ENCODE measurements around the gene ZNF239. TPM values are rescaled to one million over a fixed set of nuclear protein-coding genes. Genes with fewer than 3 reads are reported as not detected.

ZNF239 gene
- total RNA-seq, 1 experiment from 2014 or later, result 7.7 TPM

DNA sequence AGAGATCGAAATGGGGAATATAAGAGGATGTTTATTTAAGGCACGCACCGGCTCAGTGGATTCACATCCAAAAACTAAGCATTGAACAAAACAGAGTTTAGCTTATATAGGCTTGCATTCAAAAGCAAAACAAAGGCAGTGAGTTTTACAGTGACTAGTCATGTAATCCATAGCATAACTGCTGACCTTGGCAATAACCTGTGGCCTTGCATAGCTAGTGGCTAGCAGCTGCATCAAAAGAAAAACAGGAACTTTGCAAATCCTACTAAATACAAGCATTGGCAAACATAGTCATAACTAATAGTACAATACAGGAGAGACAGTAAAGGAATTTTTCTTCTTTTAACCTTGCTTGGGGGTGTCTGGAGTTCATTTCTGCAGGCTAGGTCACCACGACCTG lies 22.1 kb upstream of the ZNF239 start:
- ATAC-seq (no peak), DNase-seq (ENCODE audit: low spot score) (no peak)
- Mint-ChIP-seq H3K27ac (no peak overlapping the region), H3K4me3 (no peak overlapping the region), H3K4me1 (no peaks in the 10 kb centered on the region), H3K36me3 (peaks cover 19% of the 10 kb centered on the region), H3K27me3 (ENCODE audit: low read depth) (peaks cover 33% of the 10 kb centered on the region), H3K9me3 (peaks cover 48% of the 10 kb centered on the region)
- ChIA-PET POLR2A (no interaction called here), CTCF (no interaction called here)
- TF ChIP-seq NR2C2 (CRISPR knock-in tag; IDR thresholded peaks at IDR 0.05), result no peak
- TF ChIP-seq JAZF1 (CRISPR knock-in tag; IDR thresholded peaks at IDR 0.05), result no peak
- TF ChIP-seq ESRRA (CRISPR knock-in tag; IDR thresholded peaks at IDR 0.05; ENCODE audit: borderline replicate concordance), result no peak
- TF ChIP-seq, protein P1, sequence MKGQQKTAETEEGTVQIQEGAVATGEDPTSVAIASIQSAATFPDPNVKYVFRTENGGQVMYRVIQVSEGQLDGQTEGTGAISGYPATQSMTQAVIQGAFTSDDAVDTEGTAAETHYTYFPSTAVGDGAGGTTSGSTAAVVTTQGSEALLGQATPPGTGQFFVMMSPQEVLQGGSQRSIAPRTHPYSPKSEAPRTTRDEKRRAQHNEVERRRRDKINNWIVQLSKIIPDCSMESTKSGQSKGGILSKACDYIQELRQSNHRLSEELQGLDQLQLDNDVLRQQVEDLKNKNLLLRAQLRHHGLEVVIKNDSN (CRISPR knock-in tag; IDR thresholded peaks at IDR 0.05), result no peak
- no peak for TF ChIP-seq ZNF232 (CRISPR knock-in tag; IDR thresholded peaks at IDR 0.05)
- TF ChIP-seq, protein P2, sequence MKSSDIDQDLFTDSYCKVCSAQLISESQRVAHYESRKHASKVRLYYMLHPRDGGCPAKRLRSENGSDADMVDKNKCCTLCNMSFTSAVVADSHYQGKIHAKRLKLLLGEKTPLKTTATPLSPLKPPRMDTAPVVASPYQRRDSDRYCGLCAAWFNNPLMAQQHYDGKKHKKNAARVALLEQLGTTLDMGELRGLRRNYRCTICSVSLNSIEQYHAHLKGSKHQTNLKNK (CRISPR knock-in tag; IDR thresholded peaks at IDR 0.05), result no peak
- TF ChIP-seq ZNF317 (CRISPR knock-in tag; IDR thresholded peaks at IDR 0.05; ENCODE audit: borderline replicate concordance, low read depth), result no peak
- TF ChIP-seq KAT7 (CRISPR knock-in tag; IDR thresholded peaks at IDR 0.05; ENCODE audit: borderline replicate concordance), result no peak
- TF ChIP-seq ZNF671 (CRISPR knock-in tag; IDR thresholded peaks at IDR 0.05), result no peak
- TF ChIP-seq, protein P3, sequence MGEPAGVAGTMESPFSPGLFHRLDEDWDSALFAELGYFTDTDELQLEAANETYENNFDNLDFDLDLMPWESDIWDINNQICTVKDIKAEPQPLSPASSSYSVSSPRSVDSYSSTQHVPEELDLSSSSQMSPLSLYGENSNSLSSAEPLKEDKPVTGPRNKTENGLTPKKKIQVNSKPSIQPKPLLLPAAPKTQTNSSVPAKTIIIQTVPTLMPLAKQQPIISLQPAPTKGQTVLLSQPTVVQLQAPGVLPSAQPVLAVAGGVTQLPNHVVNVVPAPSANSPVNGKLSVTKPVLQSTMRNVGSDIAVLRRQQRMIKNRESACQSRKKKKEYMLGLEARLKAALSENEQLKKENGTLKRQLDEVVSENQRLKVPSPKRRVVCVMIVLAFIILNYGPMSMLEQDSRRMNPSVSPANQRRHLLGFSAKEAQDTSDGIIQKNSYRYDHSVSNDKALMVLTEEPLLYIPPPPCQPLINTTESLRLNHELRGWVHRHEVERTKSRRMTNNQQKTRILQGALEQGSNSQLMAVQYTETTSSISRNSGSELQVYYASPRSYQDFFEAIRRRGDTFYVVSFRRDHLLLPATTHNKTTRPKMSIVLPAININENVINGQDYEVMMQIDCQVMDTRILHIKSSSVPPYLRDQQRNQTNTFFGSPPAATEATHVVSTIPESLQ (CRISPR knock-in tag; IDR thresholded peaks at IDR 0.05), result no peak
- TF ChIP-seq RELA (CRISPR knock-in tag; IDR thresholded peaks at IDR 0.05; ENCODE audit: borderline replicate concordance), result no peak
- no peak for TF ChIP-seq CREB1 (CRISPR knock-in tag; IDR thresholded peaks at IDR 0.05)
- TF ChIP-seq SMAD4 (CRISPR knock-in tag; IDR thresholded peaks at IDR 0.05), result no peak
- no peak for TF ChIP-seq CREM (CRISPR knock-in tag; IDR thresholded peaks at IDR 0.05)

DNA sequence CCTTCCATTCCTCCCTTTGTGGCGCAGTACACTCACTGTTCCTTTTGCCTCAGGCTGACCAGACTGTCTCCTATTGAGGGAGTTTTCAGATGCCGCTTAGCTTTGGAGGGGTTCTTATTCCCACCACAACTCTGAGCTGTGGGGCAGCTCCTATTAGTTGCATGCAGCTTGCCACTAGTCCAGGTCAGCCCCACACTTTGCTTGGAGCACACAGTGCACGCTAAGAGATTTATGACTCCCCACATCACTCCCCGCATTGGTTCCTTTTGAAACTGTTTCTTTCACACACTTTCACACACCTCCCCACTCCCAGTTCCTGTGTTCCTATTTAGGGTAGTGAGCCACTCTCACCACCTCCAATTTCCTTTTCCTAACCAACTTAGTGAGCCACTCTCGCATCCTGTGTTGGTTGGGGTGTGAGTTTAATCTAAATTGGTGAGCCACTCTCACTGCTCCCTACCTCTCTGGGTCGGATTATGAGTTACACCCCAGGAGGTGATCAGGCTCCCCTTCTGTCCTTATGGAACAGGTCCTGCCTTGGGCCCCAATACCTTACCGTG lies 21.4 kb upstream of the ZNF239 start:
- peaks cover 27% of the 10 kb centered on the region for H3K27me3 Mint-ChIP-seq (ENCODE audit: low read depth)
- DNase-seq (ENCODE audit: low spot score) (no peak), ATAC-seq (no peak)
- peaks cover 17% of the 10 kb centered on the region for H3K36me3 Mint-ChIP-seq
- H3K4me1 Mint-ChIP-seq, result no peaks in the 10 kb centered on the region
- H3K27ac Mint-ChIP-seq, result no peak overlapping the region
- H3K9me3 Mint-ChIP-seq, result peaks cover 46% of the 10 kb centered on the region
- ChIA-PET CTCF (no interaction called here), POLR2A (no interaction called here)
- no peak overlapping the region for H3K4me3 Mint-ChIP-seq
- TF ChIP-seq RELA (CRISPR knock-in tag; IDR thresholded peaks at IDR 0.05; ENCODE audit: borderline replicate concordance) (no peak), CREM (CRISPR knock-in tag; IDR thresholded peaks at IDR 0.05) (no peak), ZNF423 (CRISPR knock-in tag; IDR thresholded peaks at IDR 0.05) (no peak), TCF7 (CRISPR knock-in tag; IDR thresholded peaks at IDR 0.05; ENCODE audit: low read depth) (no peak), MYBL2 (CRISPR knock-in tag; IDR thresholded peaks at IDR 0.05) (no peak), ZNF671 (CRISPR knock-in tag; IDR thresholded peaks at IDR 0.05) (no peak), SOX15 (CRISPR knock-in tag; IDR thresholded peaks at IDR 0.05) (no peak), ZNF219 (CRISPR knock-in tag; IDR thresholded peaks at IDR 0.05; ENCODE audit: borderline replicate concordance) (no peak)
- TF ChIP-seq, protein P4, sequence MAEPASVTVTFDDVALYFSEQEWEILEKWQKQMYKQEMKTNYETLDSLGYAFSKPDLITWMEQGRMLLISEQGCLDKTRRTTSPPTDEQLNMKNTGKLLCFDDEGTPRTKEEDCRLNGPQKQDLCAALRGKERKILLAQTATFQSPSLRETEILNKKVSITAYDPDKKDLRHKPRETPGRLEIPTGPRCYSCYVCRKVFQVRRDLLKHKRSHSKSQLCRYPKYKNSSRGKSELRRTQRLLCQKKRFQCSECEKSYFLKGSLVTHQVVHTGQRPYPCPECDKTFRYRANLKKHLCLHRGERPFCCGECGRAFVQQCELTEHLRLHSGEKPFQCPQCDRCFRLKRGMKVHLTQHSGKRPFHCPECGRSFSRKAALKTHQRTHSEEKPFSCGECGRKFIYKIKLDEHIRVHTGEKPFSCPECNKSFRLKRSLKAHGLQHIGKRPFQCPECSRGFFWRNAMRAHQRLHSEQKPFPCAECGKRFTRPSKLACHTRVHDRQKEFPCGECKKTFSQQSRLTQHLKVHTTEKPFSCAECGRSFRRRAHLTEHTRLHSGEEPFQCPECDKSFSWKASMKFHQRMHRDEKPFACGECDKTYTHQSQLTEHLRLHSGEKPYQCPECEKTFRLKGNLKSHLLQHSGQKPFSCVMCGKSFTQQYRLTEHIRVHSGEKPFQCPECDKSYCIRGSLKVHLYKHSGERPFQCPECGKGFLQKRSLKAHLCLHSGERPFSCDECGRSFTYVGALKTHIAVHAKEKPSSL (CRISPR knock-in tag; conservative IDR thresholded peaks at IDR 0.05), result no peak
- TF ChIP-seq, protein P5, sequence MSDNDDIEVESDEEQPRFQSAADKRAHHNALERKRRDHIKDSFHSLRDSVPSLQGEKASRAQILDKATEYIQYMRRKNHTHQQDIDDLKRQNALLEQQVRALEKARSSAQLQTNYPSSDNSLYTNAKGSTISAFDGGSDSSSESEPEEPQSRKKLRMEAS (CRISPR knock-in tag; IDR thresholded peaks at IDR 0.05), result no peak
- TF ChIP-seq, protein P6, sequence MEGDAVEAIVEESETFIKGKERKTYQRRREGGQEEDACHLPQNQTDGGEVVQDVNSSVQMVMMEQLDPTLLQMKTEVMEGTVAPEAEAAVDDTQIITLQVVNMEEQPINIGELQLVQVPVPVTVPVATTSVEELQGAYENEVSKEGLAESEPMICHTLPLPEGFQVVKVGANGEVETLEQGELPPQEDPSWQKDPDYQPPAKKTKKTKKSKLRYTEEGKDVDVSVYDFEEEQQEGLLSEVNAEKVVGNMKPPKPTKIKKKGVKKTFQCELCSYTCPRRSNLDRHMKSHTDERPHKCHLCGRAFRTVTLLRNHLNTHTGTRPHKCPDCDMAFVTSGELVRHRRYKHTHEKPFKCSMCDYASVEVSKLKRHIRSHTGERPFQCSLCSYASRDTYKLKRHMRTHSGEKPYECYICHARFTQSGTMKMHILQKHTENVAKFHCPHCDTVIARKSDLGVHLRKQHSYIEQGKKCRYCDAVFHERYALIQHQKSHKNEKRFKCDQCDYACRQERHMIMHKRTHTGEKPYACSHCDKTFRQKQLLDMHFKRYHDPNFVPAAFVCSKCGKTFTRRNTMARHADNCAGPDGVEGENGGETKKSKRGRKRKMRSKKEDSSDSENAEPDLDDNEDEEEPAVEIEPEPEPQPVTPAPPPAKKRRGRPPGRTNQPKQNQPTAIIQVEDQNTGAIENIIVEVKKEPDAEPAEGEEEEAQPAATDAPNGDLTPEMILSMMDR (IDR thresholded peaks at IDR 0.05), result no peak
- TF ChIP-seq, protein P7, sequence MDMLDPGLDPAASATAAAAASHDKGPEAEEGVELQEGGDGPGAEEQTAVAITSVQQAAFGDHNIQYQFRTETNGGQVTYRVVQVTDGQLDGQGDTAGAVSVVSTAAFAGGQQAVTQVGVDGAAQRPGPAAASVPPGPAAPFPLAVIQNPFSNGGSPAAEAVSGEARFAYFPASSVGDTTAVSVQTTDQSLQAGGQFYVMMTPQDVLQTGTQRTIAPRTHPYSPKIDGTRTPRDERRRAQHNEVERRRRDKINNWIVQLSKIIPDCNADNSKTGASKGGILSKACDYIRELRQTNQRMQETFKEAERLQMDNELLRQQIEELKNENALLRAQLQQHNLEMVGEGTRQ (CRISPR knock-in tag; IDR thresholded peaks at IDR 0.05), result no peak
- TF ChIP-seq, protein P3 (CRISPR knock-in tag; IDR thresholded peaks at IDR 0.05), result no peak
- TF ChIP-seq, protein P8, sequence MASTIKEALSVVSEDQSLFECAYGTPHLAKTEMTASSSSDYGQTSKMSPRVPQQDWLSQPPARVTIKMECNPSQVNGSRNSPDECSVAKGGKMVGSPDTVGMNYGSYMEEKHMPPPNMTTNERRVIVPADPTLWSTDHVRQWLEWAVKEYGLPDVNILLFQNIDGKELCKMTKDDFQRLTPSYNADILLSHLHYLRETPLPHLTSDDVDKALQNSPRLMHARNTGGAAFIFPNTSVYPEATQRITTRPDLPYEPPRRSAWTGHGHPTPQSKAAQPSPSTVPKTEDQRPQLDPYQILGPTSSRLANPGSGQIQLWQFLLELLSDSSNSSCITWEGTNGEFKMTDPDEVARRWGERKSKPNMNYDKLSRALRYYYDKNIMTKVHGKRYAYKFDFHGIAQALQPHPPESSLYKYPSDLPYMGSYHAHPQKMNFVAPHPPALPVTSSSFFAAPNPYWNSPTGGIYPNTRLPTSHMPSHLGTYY (CRISPR knock-in tag; IDR thresholded peaks at IDR 0.05), result no peak

All from WTC11 (cell line).